Measurements from ENCODE around the gene SCCPDH. TPM values are rescaled to one million over a fixed set of nuclear protein-coding genes. Genes with fewer than 3 reads are reported as not detected.
A peak's percentile ranks its signal among the peaks of the same experiment; 100 is the strongest.

Gene SCCPDH
- total and polyA plus RNA-seq, 4 donors: 52.1 to 84.3 (median 78.5) TPM

DNA sequence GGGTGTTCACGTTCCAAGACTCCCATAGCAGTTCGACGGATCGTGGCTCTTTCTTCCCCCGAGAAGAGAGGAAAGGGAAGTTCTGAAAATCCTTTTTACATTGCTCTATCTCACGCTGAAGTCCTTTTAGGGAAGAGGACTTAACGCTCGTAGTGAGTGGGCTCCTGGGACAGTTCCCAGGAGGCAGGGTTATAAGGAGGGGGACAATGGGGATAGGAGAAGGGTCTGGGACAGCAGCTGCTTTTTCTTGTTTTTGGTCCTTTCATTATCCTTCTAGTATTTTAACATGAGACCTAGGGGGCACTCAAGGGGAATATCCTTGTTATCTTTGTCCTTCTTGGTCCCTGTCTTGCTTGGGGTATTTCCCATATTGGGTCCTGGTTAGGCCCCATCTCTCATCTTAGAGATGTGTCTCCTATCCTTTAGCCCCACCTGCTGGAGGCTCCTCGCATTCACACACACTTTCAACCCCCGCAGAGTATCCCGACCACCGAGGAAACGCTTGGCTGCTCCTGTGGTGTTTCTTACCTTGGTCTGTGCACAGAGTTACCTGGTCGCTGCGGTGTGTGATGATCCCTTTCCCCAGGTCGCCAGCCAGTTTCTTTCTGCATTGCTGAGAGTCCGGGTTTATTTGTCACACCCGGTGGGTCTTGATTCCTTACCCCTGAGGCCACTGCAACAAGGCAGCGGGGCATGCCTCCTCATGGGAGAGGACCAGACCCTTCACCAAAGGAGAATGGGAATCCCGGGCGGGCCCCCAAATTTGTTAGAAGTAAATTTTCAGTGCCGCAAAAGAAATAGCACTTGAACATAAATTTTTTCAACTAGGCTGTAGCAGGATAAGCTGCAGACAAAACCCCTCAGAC is 29.7 kb downstream of the SCCPDH start:
- no peaks in the 10 kb centered on the region for H3K4me1 ChIP-seq (ENCODE audit: control insufficient read depth in 4 of 4, insufficient read depth in 4 of 4, low read length in 3 of 4)
- H3K27me3 ChIP-seq (ENCODE audit: control insufficient read depth in 4 of 4, insufficient read depth in 4 of 4, low read length in 3 of 4): no peaks in the 10 kb centered on the region
- H3K4me3 ChIP-seq (ENCODE audit: low read depth in 1 of 3, low read length in 3 of 3): no peak overlapping the region
- no peak overlapping the region for H3K27ac ChIP-seq (ENCODE audit: low read depth in 1 of 2, low read length in 2 of 2)
- WGBS: 73% methylated on average over 22 of the region's 22 CpGs
- TF ChIP-seq RAD21 (IDR thresholded peaks at IDR 0.05): peak; percentile 75 to 86
- TF ChIP-seq CTCF (IDR thresholded peaks at IDR 0.05; ENCODE audit: low read depth, low read length, missing input control): peak; percentile 68
- TF ChIP-seq SP1 (IDR thresholded peaks at IDR 0.05): no peak
- DNase-seq (ENCODE audit: low spot score): peak; percentile 70
- no peak overlapping the region for H3K9ac ChIP-seq (ENCODE audit: low read depth in 1 of 2, low read length in 2 of 2)
- no peaks in the 10 kb centered on the region for H3K9me3 ChIP-seq (ENCODE audit: control insufficient read depth in 4 of 4, low read length in 3 of 4)
- H3K36me3 ChIP-seq (ENCODE audit: control insufficient read depth in 4 of 4, insufficient read depth in 3 of 4, low read depth in 1 of 4, low read length in 3 of 4): peaks cover 0 to 23% (median 8%) of the 10 kb centered on the region in 4 donors

DNA sequence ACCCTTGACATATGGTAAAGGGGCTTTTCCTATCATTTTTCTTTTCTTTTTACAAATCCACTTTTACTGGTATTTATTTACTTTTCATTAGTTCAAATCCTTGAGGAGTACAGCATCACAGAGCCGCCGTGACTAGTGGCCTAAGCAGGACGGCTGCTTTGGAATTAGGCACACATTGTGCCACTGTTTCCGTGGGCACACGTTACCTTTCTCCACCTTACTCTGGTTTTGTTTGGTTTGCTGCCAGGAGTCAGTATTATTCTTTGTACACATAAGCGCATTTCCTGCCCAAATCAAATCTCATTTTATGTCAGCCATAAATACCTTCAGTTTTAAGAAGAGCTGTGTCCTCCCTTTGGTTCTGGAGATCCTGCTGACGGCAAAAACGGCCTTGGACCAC is 31.2 kb downstream of the SCCPDH start:
- Histone ChIP-seq H3K9ac (ENCODE audit: low read depth in 1 of 2, low read length in 2 of 2) (no peak overlapping the region), H3K4me1 (ENCODE audit: control insufficient read depth in 4 of 4, insufficient read depth in 4 of 4, low read length in 3 of 4) (no peaks in the 10 kb centered on the region), H3K27ac (ENCODE audit: low read depth in 1 of 2, low read length in 2 of 2) (no peak overlapping the region), H3K9me3 (ENCODE audit: control insufficient read depth in 4 of 4, low read length in 3 of 4) (no peaks in the 10 kb centered on the region), H3K27me3 (ENCODE audit: control insufficient read depth in 4 of 4, insufficient read depth in 4 of 4, low read length in 3 of 4) (no peaks in the 10 kb centered on the region), H3K4me3 (ENCODE audit: low read depth in 1 of 3, low read length in 3 of 3) (no peak overlapping the region), H3K36me3 (ENCODE audit: control insufficient read depth in 4 of 4, insufficient read depth in 3 of 4, low read depth in 1 of 4, low read length in 3 of 4) (peaks cover 4 to 32% (median 13%) of the 10 kb centered on the region in 4 donors)
- TF ChIP-seq, protein P1, sequence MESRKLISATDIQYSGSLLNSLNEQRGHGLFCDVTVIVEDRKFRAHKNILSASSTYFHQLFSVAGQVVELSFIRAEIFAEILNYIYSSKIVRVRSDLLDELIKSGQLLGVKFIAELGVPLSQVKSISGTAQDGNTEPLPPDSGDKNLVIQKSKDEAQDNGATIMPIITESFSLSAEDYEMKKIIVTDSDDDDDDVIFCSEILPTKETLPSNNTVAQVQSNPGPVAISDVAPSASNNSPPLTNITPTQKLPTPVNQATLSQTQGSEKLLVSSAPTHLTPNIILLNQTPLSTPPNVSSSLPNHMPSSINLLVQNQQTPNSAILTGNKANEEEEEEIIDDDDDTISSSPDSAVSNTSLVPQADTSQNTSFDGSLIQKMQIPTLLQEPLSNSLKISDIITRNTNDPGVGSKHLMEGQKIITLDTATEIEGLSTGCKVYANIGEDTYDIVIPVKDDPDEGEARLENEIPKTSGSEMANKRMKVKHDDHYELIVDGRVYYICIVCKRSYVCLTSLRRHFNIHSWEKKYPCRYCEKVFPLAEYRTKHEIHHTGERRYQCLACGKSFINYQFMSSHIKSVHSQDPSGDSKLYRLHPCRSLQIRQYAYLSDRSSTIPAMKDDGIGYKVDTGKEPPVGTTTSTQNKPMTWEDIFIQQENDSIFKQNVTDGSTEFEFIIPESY (IDR thresholded peaks at IDR 0.05): no peak
- TF ChIP-seq SP1 (IDR thresholded peaks at IDR 0.05): no peak
- TF ChIP-seq CTCF (IDR thresholded peaks at IDR 0.05; ENCODE audit: low read depth, low read length, missing input control): no peak
- no peak for TF ChIP-seq NR2F2 (IDR thresholded peaks at IDR 0.05)
- no peak for TF ChIP-seq EGR1 (IDR thresholded peaks at IDR 0.05; ENCODE audit: low read depth in 2 of 2)
- TF ChIP-seq TAF1 (conservative IDR thresholded peaks at IDR 0.05): no peak
- no peak for TF ChIP-seq FOXA2 (IDR thresholded peaks at IDR 0.05)
- TF ChIP-seq FOXA1 (IDR thresholded peaks at IDR 0.05): no peak
- TF ChIP-seq, protein P2, sequence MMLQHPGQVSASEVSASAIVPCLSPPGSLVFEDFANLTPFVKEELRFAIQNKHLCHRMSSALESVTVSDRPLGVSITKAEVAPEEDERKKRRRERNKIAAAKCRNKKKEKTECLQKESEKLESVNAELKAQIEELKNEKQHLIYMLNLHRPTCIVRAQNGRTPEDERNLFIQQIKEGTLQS (IDR thresholded peaks at IDR 0.05): no peak
- no peak for TF ChIP-seq RAD21 (IDR thresholded peaks at IDR 0.05)
- TF ChIP-seq HNF4A (conservative IDR thresholded peaks at IDR 0.05): no peak
- no peak for TF ChIP-seq JUND (IDR thresholded peaks at IDR 0.05)
- no peak for TF ChIP-seq GABPA (IDR thresholded peaks at IDR 0.05 in 1 of 2, conservative IDR thresholded peaks at IDR 0.05 in 1 of 2)
- TF ChIP-seq HNF4G (IDR thresholded peaks at IDR 0.05): no peak
- no peak for DNase-seq (ENCODE audit: low spot score)
- 77% methylated on average over 8 of the region's 8 CpGs for WGBS

All from liver (tissue), 9 donors.